A673 (cell line): ENCODE results near the gene MED27. TPM values are rescaled to one million over a fixed set of nuclear protein-coding genes. Genes with fewer than 3 reads are reported as not detected.

Experiments used
- BruUV-seq: library from RNA; stranded (reverse); fragments of 400-500 nt; replicated peaks from 2 replicates; lab custom pipeline; 2021; lab: Mats Ljungman, UMichigan
- CTCF ChIA-PET: fragments of 300-600 bp; sonication (Branson Sonifier 250); formaldehyde crosslinking; loops from one replicate; lab custom pipeline; 2022; ENCODE audit warnings: antibody characterized with exemption; lab: Charles Lee
- POLR2A ChIA-PET: fragments of 300-600 bp; sonication (Branson Sonifier 250); formaldehyde crosslinking; loops from one replicate; lab custom pipeline; 2022; ENCODE audit warnings: antibody characterized with exemption; ENCODE audit not compliant: low non-redundant PET; lab: Charles Lee
- DNase-seq: peaks from one replicate; pipeline ENCODE4 v3.0.0-alpha.2; 2015; ENCODE audit warnings: low spot score
- H3K27ac ChIP-seq: fragments of 200-600 bp; sonication (generic); 2 replicates; pipeline ENCODE4 v1.5.1; 2016; ENCODE audit warnings: mixed run types, low read depth, mild to moderate bottlenecking, mixed read lengths, antibody characterized with exemption, low read length; ENCODE audit not compliant: poor library complexity, severe bottlenecking
- H3K27me3 ChIP-seq: fragments of 200-600 bp; sonication (generic); replicated peaks from 2 replicates; pipeline ENCODE4 v1.6.1; 2017; ENCODE audit warnings: mixed run types, low read depth, mild to moderate bottlenecking, mixed read lengths, antibody characterized with exemption, low read length; ENCODE audit not compliant: insufficient read depth, poor library complexity
- H3K36me3 ChIP-seq: fragments of 200-600 bp; sonication (generic); 2 replicates; pipeline ENCODE4 v1.6.1; 2016; ENCODE audit warnings: mixed run types, mild to moderate bottlenecking, mixed read lengths, antibody characterized with exemption, low read length; ENCODE audit not compliant: insufficient read depth, poor library complexity, severe bottlenecking
- H3K4me1 ChIP-seq: fragments of 200-600 bp; sonication (generic); 2 replicates; pipeline ENCODE4 v1.6.1; 2017; ENCODE audit warnings: mixed run types, mild to moderate bottlenecking, mixed read lengths, antibody characterized with exemption, low read length; ENCODE audit not compliant: insufficient read depth, poor library complexity, severe bottlenecking
- H3K4me3 ChIP-seq: fragments of 200-600 bp; sonication (generic); 2 replicates; pipeline ENCODE4 v1.5.1; 2016; ENCODE audit warnings: low read depth, mixed run types, mild to moderate bottlenecking, mixed read lengths, low read length; ENCODE audit not compliant: poor library complexity, severe bottlenecking
- H3K9me3 ChIP-seq: fragments of 200-600 bp; sonication (generic); 2 replicates; pipeline ENCODE4 v1.6.1; 2016; ENCODE audit warnings: mixed run types, low read depth, mild to moderate bottlenecking, mixed read lengths, antibody characterized with exemption, low read length; ENCODE audit not compliant: poor library complexity, severe bottlenecking
- CTCF ChIP-seq: fragments of 300-800, 200-600 bp; sonication (generic); conservative IDR thresholded peaks from 2 replicates; pipeline ENCODE4 v1.5.1; 2017; ENCODE audit warnings: low read depth, mild to moderate bottlenecking, antibody characterized with exemption, low read length, moderate library complexity, mixed read lengths
- EZH2 ChIP-seq: fragments of 200-600 bp; sonication (generic); IDR thresholded peaks from 2 replicates; pipeline ENCODE4 v1.6.1; 2017; ENCODE audit warnings: borderline replicate concordance, low read depth, mild to moderate bottlenecking, mixed read lengths, antibody characterized with exemption, low read length; ENCODE audit not compliant: poor library complexity, severe bottlenecking
- intact Hi-C: fragments of 100-400 bp; cut with micrococcal nuclease; formaldehyde crosslinking; loops from one replicate; pipeline ENCODE4 v1.10.0; 2022; ENCODE audit not compliant: unreplicated experiment
- total RNA-seq: library from RNA; stranded (reverse); gene quantifications from 2 replicates; pipeline ENCODE4 v1.2.3, GENCODE V29; 2021

MED27 gene
- total RNA-seq, 1 experiment from 2014 or later, result 45.4 TPM

GRCh38 chr9:131960311-131960710, 119.4 kb downstream of the MED27 start:
- H3K4me1 ChIP-seq, result peaks cover 23% of the 10 kb centered on the region
- intact Hi-C loops, result no loop called here
- no TSS peak for BruUV-seq
- TF ChIP-seq CTCF, result no peak
- no peak for TF ChIP-seq EZH2
- peaks cover 9% of the 10 kb centered on the region for H3K27me3 ChIP-seq
- no peaks in the 10 kb centered on the region for H3K9me3 ChIP-seq
- no peaks in the 10 kb centered on the region for H3K36me3 ChIP-seq
- ChIA-PET CTCF (no interaction called here), POLR2A (no interaction called here)
- H3K27ac ChIP-seq, result no peak overlapping the region
- H3K4me3 ChIP-seq, result no peak overlapping the region
- DNase-seq, result no peak

GRCh38 chr9:131959887-131960286, 119.8 kb downstream of the MED27 start:
- intact Hi-C loops, result no loop called here
- Histone ChIP-seq H3K27me3 (peaks cover 9% of the 10 kb centered on the region), H3K4me1 (peaks cover 23% of the 10 kb centered on the region), H3K4me3 (no peak overlapping the region), H3K9me3 (no peaks in the 10 kb centered on the region), H3K36me3 (no peaks in the 10 kb centered on the region), H3K27ac (no peak overlapping the region)
- TF ChIP-seq CTCF, result no peak
- no peak for TF ChIP-seq EZH2
- no peak for DNase-seq
- ChIA-PET CTCF (no interaction called here), POLR2A (no interaction called here)
- BruUV-seq, result no TSS peak

DNA sequence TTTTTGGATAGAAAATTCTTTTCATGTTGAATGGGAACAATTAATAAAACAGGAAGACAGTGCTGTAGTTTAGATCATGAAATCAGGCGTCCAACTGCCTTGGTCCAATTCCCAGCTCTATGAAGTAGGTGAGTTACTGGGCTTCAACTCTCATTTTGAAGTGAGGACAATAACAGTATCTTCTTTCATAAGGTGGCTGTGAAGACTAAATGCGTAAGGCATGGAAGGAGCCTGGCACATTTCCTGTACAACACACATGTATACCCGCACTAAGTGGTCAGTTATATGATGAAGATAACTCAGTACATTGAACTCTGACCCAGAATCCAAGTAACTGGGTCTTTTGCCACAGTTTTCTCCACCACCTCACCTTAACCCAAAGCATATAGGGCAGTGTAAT, 120.6 kb downstream of the MED27 start:
- TF ChIP-seq CTCF, result no peak
- no peak for TF ChIP-seq EZH2
- intact Hi-C loops, result no loop called here
- no TSS peak for BruUV-seq

More for the DNA sequence above, 120.6 kb downstream of the MED27 start:
- peaks cover 9% of the 10 kb centered on the region for H3K27me3 ChIP-seq
- DNase-seq, result no peak
- ChIA-PET POLR2A (no interaction called here), CTCF (no interaction called here)
- no peak overlapping the region for H3K27ac ChIP-seq
- no peak overlapping the region for H3K4me3 ChIP-seq
- no peaks in the 10 kb centered on the region for H3K9me3 ChIP-seq
- peaks cover 23% of the 10 kb centered on the region for H3K4me1 ChIP-seq
- no peaks in the 10 kb centered on the region for H3K36me3 ChIP-seq
